Esophagus muscularis mucosa (tissue), 4 donors: Measurements from ENCODE around the gene RTN4IP1. TPM values are rescaled to one million over a fixed set of nuclear protein-coding genes. Genes with fewer than 3 reads are reported as not detected.

Source experiments
- DNase-seq: peaks from one replicate; pipeline ENCODE4 v3.0.0-alpha.2; 2017; ENCODE audit errors: extremely low spot score
- H3K27ac ChIP-seq, 4 donors: fragments of 200-600 bp; sonication (generic); replicated peaks in 1 of 4; 1 replicate in 3 of 4; 2 replicates in 1 of 4; pipeline ENCODE4 v1.5.1; 2016 to 2019; ENCODE audit warnings: mild to moderate bottlenecking in 1 of 4
- H3K27me3 ChIP-seq, 4 donors: fragments of 200-600 bp; sonication (generic); one replicate each; pipeline versions ENCODE4 v1.5.1 to v1.6.0; 2016 to 2019
- H3K36me3 ChIP-seq, 4 donors: fragments of 200-600 bp; sonication (generic); one replicate each; pipeline ENCODE4 v1.5.1; 2016 to 2019
- H3K4me1 ChIP-seq, 4 donors: fragments of 200-600 bp; sonication (generic); one replicate each; pipeline ENCODE4 v1.5.1; 2016 to 2019
- H3K4me3 ChIP-seq, 4 donors: fragments of 200-600 bp; sonication (generic); 1 replicate in 2 of 4; 2 replicates in 2 of 4; pipeline ENCODE4 v1.5.1; 2016 to 2019; ENCODE audit warnings: mild to moderate bottlenecking in 4 of 4, moderate library complexity in 1 of 4
- H3K9me3 ChIP-seq, 4 donors: fragments of 200-600 bp; sonication (generic); 1 replicate in 3 of 4; 2 replicates in 1 of 4; pipeline ENCODE4 v1.5.1; 2016 to 2019
- EP300 ChIP-seq: sonication (generic); formaldehyde crosslinking; IDR thresholded peaks from one replicate; pipeline ENCODE4 v1.6.1; 2017; ENCODE audit warnings: antibody characterized with exemption
- POLR2A ChIP-seq: fragments of 450-650 bp; IDR thresholded peaks from one replicate; pipeline ENCODE4 v1.6.1; 2017; ENCODE audit warnings: antibody characterized with exemption, moderate library complexity, mild to moderate bottlenecking, low read depth
- POLR2AphosphoS5 ChIP-seq, 2 donors: sonication (generic); formaldehyde crosslinking; IDR thresholded peaks; one replicate each; pipeline ENCODE4 v1.6.1; 2017; ENCODE audit warnings: antibody characterized with exemption in 2 of 2
- WGBS: methylation state at CpG from one replicate; pipeline ENCODE4 v1.1.5; 2018; 5-methylcytosine and 5-hydroxymethylcytosine counted together
- intact Hi-C: fragments of 100-400 bp; cut with DNase I; formaldehyde crosslinking; loops from one replicate; pipeline ENCODE4 v1.15.1; 2023
- total RNA-seq, 4 donors: library from RNA; depleted of rRNA; stranded (reverse); fragments of >200 nt; gene quantifications; one replicate each; pipeline versions ENCODE4 v1.1.0 to v1.2.1, GENCODE V29; 2016
- TF ChIP-seq, protein P1 (sequence below), 3 experiments: fragments of 200-600 bp in 2 of 3; fragments of 450-650 bp in 1 of 3; sonication (generic) in 2 of 3; IDR thresholded peaks; one replicate each; pipeline ENCODE4 v1.5.1; 2017 to 2019; ENCODE audit warnings: antibody characterized with exemption in 3 of 3, mild to moderate bottlenecking in 2 of 3, moderate library complexity in 1 of 3

The RTN4IP1 gene
- total RNA-seq, 4 donors from 2014 or later, result 2.3 to 6.2 (median 4.9) TPM

DNA sequence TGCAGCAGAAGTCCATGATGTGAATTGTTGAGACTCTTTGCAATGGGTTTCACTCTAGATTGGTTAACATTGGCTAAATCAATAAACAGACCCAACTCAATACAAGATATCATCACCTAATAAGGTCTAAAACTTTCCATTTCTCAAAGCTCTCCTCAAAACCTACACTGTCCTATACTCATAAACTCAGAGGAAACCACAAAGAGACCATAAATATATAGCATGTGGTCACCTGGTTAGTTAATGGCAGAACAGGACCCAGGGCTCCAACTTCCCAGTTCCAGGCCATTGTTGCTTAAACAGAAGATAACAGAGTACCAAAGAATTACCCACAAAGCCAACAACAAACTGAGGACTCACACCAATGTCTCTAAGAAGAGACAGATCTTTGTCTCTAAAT, 12.0 kb downstream of the RTN4IP1 start:
- H3K4me1 ChIP-seq, result no peaks in the 10 kb centered on the region
- no peaks in the 10 kb centered on the region for H3K9me3 ChIP-seq
- DNase-seq, result no peak
- no peaks in the 10 kb centered on the region for H3K27me3 ChIP-seq
- H3K4me3 ChIP-seq, result no peak overlapping the region
- H3K27ac ChIP-seq, result no peak overlapping the region
- peaks cover 0 to 31% (median 7%) of the 10 kb centered on the region in 4 donors for H3K36me3 ChIP-seq
- intact Hi-C loops, result no loop called here
- TF ChIP-seq POLR2AphosphoS5 (IDR thresholded peaks at IDR 0.05), result no peak
- TF ChIP-seq, protein P1, sequence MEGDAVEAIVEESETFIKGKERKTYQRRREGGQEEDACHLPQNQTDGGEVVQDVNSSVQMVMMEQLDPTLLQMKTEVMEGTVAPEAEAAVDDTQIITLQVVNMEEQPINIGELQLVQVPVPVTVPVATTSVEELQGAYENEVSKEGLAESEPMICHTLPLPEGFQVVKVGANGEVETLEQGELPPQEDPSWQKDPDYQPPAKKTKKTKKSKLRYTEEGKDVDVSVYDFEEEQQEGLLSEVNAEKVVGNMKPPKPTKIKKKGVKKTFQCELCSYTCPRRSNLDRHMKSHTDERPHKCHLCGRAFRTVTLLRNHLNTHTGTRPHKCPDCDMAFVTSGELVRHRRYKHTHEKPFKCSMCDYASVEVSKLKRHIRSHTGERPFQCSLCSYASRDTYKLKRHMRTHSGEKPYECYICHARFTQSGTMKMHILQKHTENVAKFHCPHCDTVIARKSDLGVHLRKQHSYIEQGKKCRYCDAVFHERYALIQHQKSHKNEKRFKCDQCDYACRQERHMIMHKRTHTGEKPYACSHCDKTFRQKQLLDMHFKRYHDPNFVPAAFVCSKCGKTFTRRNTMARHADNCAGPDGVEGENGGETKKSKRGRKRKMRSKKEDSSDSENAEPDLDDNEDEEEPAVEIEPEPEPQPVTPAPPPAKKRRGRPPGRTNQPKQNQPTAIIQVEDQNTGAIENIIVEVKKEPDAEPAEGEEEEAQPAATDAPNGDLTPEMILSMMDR (IDR thresholded peaks at IDR 0.05), result no peak
- no peak for TF ChIP-seq POLR2A
- TF ChIP-seq EP300, result no peak

DNA sequence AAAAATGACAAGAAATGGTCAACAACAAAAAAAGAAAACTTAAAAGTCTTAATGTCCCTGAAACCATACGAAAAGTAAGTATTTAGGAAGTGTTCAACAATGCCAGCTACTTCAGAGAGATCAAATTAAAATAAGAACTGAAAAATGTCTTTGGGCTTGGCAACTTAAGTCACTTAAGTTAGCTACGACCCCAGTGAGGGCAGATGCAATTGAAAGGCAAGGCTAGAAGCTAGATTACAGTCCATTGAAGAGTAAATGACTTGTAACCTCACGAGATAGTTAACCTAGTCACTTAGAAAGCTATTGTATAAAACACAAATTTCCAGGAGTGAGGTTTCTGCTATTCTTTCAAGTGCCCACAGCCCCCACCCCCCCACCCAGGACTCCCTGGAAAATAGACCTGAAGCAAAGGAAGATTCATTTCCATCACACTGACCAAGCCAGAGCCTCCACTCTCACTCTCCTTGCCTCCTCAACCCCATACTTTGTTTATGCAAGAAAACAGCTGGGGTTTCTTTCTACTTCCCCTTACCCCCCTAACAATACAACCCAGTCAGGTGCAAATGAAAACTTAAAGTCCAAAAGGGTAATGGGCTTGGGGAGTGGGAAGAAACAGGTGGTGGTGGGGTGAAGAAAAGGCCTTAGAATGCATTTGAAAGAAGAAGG, 14.6 kb downstream of the RTN4IP1 start:
- no peak overlapping the region for H3K4me3 ChIP-seq
- H3K36me3 ChIP-seq, result peaks cover 0 to 32% (median 12%) of the 10 kb centered on the region in 4 donors
- H3K27ac ChIP-seq, result no peak overlapping the region
- DNase-seq, result no peak
- H3K27me3 ChIP-seq, result no peaks in the 10 kb centered on the region
- H3K9me3 ChIP-seq, result no peaks in the 10 kb centered on the region
- WGBS, result 77% methylated on average over 3 of the region's 3 CpGs
- intact Hi-C loops, result no loop called here
- no peak for TF ChIP-seq POLR2A
- TF ChIP-seq POLR2AphosphoS5 (IDR thresholded peaks at IDR 0.05), result no peak
- TF ChIP-seq EP300, result no peak
- TF ChIP-seq, protein P1 (IDR thresholded peaks at IDR 0.05), result no peak
- H3K4me1 ChIP-seq, result no peaks in the 10 kb centered on the region

DNA sequence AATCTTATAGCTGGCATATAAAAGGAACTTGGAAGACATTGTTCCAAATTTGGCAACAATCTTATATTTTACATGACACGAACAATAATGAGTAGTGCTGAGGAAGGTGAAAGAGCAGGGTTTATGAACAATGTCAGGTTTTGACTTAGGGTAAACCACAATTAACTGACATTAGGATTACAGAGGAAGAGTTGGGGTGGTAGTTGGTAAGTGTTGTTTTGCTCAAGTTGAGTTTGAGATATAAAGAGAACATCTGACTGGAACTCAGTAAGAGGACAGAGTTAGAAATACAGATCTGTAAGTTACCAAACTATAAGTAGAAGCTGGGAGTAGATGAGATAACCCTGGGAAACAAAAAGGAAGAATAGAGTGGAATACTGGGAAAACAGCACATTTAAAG, 15.1 kb downstream of the RTN4IP1 start:
- Histone ChIP-seq H3K27me3 (no peaks in the 10 kb centered on the region), H3K4me3 (no peak overlapping the region), H3K9me3 (no peaks in the 10 kb centered on the region), H3K27ac (no peak overlapping the region), H3K36me3 (peaks cover 0 to 32% (median 12%) of the 10 kb centered on the region in 4 donors), H3K4me1 (no peaks in the 10 kb centered on the region)
- TF ChIP-seq, protein P1 (IDR thresholded peaks at IDR 0.05), result no peak
- no peak for TF ChIP-seq POLR2A
- TF ChIP-seq EP300, result no peak
- TF ChIP-seq POLR2AphosphoS5 (IDR thresholded peaks at IDR 0.05), result no peak
- no peak for DNase-seq
- intact Hi-C loops, result no loop called here
- 85% methylated on average over 1 of the region's 1 CpG for WGBS

DNA sequence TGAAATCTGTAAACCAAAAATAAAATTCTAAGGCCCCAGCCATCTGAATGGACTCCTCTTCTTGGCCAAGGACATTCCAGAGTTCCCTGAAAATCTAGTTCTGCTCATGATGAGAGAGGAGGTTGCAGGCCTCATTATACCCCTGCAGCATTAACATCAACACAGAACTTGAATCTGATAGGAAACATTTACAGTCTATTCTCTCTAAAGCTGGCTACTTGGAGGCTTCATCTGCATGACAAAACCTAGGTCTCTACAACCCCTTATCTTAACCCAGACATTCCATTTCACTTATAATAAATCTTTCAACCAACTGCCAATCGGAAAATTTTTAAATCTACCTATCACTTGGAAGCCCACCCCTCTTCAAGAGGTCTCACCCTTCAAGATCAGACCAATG, 15.7 kb downstream of the RTN4IP1 start:
- WGBS, result 92% methylated on average over 1 of the region's 1 CpG
- DNase-seq, result no peak
- Histone ChIP-seq H3K4me1 (no peaks in the 10 kb centered on the region), H3K27ac (no peak overlapping the region), H3K9me3 (no peaks in the 10 kb centered on the region), H3K36me3 (peaks cover 0 to 31% (median 10%) of the 10 kb centered on the region in 4 donors), H3K27me3 (no peaks in the 10 kb centered on the region), H3K4me3 (no peak overlapping the region)
- intact Hi-C loops, result no loop called here
- TF ChIP-seq EP300, result no peak
- TF ChIP-seq, protein P1 (IDR thresholded peaks at IDR 0.05), result no peak
- no peak for TF ChIP-seq POLR2AphosphoS5 (IDR thresholded peaks at IDR 0.05)
- no peak for TF ChIP-seq POLR2A
